Activated naive CD8-positive, alpha-beta T cell (primary cell): Measurements from ENCODE around the gene NANOS2.
A peak's percentile ranks its signal among the peaks of the same experiment; 100 is the strongest.

Source experiments
- H3K27ac Mint-ChIP-seq: one replicate; pipeline ENCODE4 v1.8.0; 2021; ENCODE audit warnings: mixed read lengths
- H3K27me3 Mint-ChIP-seq: one replicate; pipeline ENCODE4 v1.8.0; 2021; ENCODE audit warnings: mixed read lengths
- H3K36me3 Mint-ChIP-seq: one replicate; pipeline ENCODE4 v1.8.0; 2021; ENCODE audit warnings: mixed read lengths
- H3K4me1 Mint-ChIP-seq: one replicate; pipeline ENCODE4 v1.8.0; 2021; ENCODE audit warnings: low read depth, mixed read lengths
- H3K4me3 Mint-ChIP-seq: one replicate; pipeline ENCODE4 v1.8.0; 2021; ENCODE audit warnings: mild to moderate bottlenecking, mixed read lengths
- H3K9me3 Mint-ChIP-seq: one replicate; pipeline ENCODE4 v1.8.0; 2021; ENCODE audit warnings: low read depth, mixed read lengths

NANOS2 gene

DNA sequence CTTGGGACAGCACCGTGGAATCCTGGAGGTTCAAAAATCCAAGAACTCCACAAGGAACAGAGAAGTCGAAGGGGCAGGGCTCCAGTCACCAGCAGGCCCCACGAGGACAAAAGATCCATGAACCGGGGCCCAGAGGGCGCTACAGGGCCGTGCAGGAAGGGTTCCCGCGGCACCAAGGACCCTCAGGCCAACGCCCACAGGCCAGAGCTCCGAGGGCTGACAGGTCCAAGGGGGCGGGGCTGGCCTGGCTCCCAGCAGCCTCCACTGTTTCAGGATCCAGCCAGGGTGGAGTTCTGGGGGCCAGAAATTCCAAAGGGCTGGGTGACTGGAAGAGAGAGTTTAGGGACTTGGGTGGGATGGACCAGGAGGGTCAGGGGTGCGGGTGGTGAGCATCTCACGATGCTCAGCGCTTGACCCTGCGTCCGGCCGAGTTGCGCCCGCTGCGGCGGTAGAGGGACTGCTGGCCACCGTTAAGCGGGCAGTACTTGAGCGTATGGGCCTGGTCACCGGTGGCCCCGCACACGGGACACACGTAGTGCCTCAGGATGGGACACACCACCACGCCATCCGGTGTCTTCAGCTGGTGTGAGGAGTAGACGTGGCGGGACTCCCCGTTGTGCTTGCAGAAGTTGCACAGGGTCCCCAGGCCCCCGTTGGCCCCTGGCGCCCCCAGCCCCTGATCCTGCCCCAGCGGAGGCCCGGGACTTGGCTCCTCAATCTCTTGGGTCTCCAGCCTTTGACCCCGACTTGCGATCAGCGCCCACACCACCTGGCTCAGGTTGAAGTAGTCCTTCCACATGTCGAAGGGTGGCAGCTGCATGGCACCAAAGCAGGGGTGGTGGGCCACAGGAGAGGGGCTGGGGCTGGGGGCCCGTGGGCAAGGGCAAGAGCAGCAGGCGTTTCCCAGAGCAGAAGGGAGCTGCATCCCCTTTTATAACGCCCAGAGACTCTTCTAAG lies at the start of gene NANOS2:
Gene NANOS2, minus strand, starts transcription at position 905 of the 957 bp plus-strand sequence. Its CDS starts 85 bp downstream, at position 820.
- no peak within 1 kb of the TSS for H3K4me3 Mint-ChIP-seq
- H3K36me3 Mint-ChIP-seq = no peaks in the 10 kb centered on the region
- no peaks in the 10 kb centered on the region for H3K9me3 Mint-ChIP-seq
- no peak within 1 kb of the TSS for H3K27ac Mint-ChIP-seq
- H3K4me1 Mint-ChIP-seq = no peaks in the 10 kb centered on the region
- peaks cover 7% of the 10 kb centered on the region for H3K27me3 Mint-ChIP-seq

GRCh38 chr19:45962021-45962420 lies 47.4 kb upstream of the NANOS2 start:
- no peaks in the 10 kb centered on the region for H3K36me3 Mint-ChIP-seq
- no peak overlapping the region for H3K4me3 Mint-ChIP-seq
- H3K9me3 Mint-ChIP-seq = no peaks in the 10 kb centered on the region
- peaks cover 34% of the 10 kb centered on the region for H3K27me3 Mint-ChIP-seq
- no peaks in the 10 kb centered on the region for H3K4me1 Mint-ChIP-seq
- no peak overlapping the region for H3K27ac Mint-ChIP-seq

DNA sequence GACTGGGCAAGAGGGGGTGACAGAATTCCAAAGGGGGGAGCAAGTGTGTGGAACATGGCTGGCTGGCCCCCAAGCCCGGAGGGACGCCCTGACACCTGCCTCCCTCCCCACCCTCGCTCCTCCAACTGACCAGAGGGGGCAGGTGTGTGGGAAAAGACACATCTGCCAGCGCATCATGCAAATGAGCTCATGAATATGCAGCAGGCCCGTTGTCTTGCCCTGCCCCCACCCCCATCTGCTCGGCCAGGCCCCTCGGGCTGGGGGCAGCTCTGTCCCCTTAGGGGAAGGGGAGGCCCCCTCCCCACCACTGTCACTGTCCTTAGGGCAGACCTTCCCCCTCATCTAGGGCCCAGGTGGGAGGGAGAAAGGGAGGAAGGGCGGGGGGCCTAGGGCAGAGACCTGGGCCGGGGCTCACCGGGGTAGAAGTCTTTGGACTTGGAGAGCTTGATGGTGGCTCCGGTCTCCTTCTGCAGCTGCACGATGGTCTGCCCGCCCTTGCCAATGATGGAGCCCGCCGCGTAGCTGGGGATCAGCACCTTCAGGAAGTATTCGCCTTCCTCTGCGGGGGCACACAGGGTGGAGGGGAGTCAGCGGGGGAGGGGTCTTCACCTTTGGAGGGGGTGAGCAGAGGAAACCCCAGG lies 46.1 kb upstream of the NANOS2 start:
- Mint-ChIP-seq H3K36me3 (no peaks in the 10 kb centered on the region), H3K27me3 (peaks cover 36% of the 10 kb centered on the region), H3K27ac (no peak overlapping the region), H3K4me1 (no peaks in the 10 kb centered on the region), H3K9me3 (no peaks in the 10 kb centered on the region), H3K4me3 (no peak overlapping the region)

GRCh38 chr19:45959517-45960025 lies 45.0 kb upstream of the NANOS2 start:
- H3K4me3 Mint-ChIP-seq = no peak overlapping the region
- peaks cover 41% of the 10 kb centered on the region for H3K27me3 Mint-ChIP-seq
- no peaks in the 10 kb centered on the region for H3K36me3 Mint-ChIP-seq
- H3K4me1 Mint-ChIP-seq = peaks cover 2% of the 10 kb centered on the region
- no peaks in the 10 kb centered on the region for H3K9me3 Mint-ChIP-seq
- H3K27ac Mint-ChIP-seq = no peak overlapping the region

- Mint-ChIP-seq H3K27me3 (peaks cover 40% of the 10 kb centered on the region), H3K27ac (no peak overlapping the region), H3K4me1 (peaks cover 2% of the 10 kb centered on the region), H3K36me3 (no peaks in the 10 kb centered on the region), H3K4me3 (no peak overlapping the region), H3K9me3 (no peaks in the 10 kb centered on the region)
Measured at GRCh38 chr19:45958769-45959516, 44.4 kb upstream of the NANOS2 start.

DNA sequence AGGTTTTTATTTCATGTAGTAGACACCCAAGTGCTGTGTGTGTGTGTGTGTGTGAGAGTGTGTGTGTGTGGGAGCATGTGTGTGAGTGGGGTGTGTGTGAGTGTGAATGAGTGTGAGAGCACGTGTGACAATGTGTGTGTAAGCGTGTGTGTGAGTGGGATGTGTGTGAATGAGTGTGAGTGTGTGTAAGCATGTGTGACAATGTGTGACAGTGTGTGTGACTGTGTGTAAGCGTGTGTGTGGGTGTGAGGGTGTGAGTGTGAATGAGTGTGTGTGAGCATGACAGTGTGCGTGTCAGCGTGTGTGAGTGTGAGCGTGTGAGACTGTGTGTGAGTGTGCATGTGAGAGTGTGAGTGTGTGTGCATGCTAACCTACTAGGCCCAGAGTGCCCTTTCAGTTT lies 43.7 kb upstream of the NANOS2 start:
- Mint-ChIP-seq H3K27me3 (peaks cover 38% of the 10 kb centered on the region), H3K4me3 (no peak overlapping the region), H3K9me3 (no peaks in the 10 kb centered on the region), H3K36me3 (no peaks in the 10 kb centered on the region), H3K27ac (no peak overlapping the region), H3K4me1 (peaks cover 3% of the 10 kb centered on the region)

DNA sequence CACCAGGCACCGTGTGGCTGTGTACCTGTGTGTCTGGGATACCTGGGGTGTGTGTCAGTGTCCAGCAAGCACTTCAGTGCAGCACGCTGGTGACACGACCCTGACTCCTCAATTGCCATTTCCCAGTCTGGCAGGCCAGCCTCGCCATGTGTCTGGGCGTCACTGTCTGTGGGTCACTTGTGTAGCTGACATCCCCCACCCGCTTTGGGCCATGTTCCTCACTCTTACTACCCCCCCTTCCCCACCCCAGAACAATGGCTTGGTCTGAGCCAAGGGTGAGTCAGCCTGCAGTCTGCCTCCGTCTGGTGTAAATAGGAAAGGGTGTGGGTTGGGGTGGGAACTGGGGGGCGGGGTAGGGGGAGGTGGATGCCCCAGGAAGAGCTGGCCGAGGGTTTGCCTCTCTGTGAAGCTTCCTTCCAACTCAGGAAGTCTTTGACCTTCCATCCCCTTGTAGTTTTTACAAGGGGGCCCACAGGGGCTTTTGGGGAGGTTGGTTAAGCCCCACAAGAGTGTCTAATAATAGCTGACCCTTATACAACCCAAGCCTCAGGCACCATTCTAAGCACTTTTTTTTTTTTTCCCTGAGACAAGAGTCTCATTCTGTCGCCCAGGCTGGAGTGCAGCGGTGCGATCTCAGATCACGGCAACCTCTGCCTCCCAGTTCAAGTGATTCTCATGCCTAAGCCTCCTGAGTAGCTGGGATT lies 41.5 kb upstream of the NANOS2 start:
- H3K9me3 Mint-ChIP-seq = peaks cover 3% of the 10 kb centered on the region
- peaks cover 9% of the 10 kb centered on the region for H3K4me1 Mint-ChIP-seq

DNA sequence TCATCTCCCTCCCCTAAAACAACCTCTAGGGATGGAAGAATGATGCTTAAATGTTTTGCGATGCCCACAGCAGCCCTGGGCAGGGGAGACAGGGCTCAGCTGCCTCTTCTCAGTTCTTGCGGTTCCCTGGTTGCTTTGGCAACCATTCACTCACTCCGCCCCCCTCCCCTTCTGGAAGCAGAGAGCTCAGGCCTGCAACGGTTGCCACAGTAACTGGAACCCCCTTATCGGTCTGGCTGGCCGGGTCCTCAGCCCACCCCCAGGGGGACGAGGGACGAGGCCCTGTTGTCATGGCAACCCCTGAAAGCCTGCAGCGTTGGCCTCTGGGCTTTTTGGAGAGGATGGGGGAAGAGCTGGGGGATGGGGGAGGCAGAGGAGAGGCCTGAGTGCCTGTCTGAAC lies 39.6 kb upstream of the NANOS2 start:
- Mint-ChIP-seq H3K27ac (no peak overlapping the region), H3K9me3 (peaks cover 3% of the 10 kb centered on the region)

More for the DNA sequence above, 41.5 kb upstream of the NANOS2 start:
- no peak overlapping the region for H3K27ac Mint-ChIP-seq
- no peaks in the 10 kb centered on the region for H3K36me3 Mint-ChIP-seq
- no peak overlapping the region for H3K4me3 Mint-ChIP-seq
- H3K27me3 Mint-ChIP-seq = peaks cover 34% of the 10 kb centered on the region

DNA sequence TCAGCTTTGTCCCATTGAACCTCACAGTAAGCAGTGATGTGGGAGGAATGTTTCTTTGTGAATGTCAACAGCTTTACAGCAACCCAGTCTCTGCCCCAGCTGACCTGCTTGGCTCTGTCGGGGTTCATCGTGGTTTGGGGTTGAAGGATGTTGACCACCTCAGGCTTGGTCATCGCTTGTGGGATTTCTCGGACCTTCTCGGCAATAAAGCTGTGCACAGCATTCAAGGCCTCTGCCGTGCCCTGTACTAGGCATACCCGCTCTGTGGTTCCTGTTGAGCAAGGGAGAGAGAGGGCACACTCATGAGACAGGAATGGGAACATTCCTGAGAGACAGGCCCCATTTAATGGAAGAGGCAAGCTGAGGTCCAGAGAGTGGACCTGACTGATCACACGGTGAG lies 39.1 kb upstream of the NANOS2 start:
- H3K4me3 Mint-ChIP-seq = peak overlapping the region; percentile 78
- H3K4me1 Mint-ChIP-seq = peaks cover 9% of the 10 kb centered on the region
- H3K9me3 Mint-ChIP-seq = peaks cover 3% of the 10 kb centered on the region
- H3K27ac Mint-ChIP-seq = no peak overlapping the region
- H3K36me3 Mint-ChIP-seq = no peaks in the 10 kb centered on the region
- H3K27me3 Mint-ChIP-seq = peaks cover 27% of the 10 kb centered on the region

More for the DNA sequence above, 39.6 kb upstream of the NANOS2 start:
- Mint-ChIP-seq H3K36me3 (no peaks in the 10 kb centered on the region), H3K4me3 (no peak overlapping the region), H3K27me3 (peaks cover 30% of the 10 kb centered on the region), H3K4me1 (peaks cover 9% of the 10 kb centered on the region)

DNA sequence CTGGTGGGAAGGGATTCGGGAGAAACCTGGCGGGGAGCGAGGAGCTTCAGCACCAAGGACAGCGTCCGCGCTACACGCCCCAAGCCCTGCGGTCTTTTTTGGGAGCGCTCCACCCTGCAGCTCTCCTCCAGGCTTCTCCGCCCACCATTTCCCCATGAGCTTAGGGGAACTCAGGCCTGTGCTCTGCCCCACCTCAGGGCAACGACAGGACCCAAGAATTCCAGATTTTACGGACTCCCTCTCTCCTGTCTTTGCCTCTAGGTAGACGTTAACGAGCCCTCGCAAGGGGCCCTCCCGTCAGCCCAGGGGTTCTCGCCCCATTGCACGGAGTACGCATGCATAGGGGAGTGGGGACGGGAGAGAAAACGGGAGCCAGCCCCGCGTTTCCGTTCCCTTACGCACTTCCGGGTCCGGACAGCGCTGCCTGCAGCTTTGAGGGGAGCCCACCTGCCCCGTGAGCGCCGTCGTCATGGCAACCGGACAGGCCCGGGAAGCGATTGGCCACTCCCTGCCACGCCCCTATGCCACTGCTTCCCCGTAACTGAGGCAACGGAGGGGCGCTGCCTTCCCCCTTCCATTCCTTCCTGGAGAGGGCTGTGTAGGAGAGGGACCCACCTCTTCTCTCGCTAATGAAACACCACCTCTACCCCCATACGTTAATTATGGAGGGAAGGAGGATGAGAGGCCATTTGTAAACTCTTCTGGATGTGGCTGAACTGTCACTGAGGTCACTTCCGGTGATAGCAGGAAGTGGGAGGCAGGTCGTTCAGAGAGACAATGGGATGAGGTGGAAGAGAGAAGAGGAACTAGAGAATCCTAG lies 38.3 kb upstream of the NANOS2 start:
- H3K4me1 Mint-ChIP-seq = peaks cover 9% of the 10 kb centered on the region
- H3K36me3 Mint-ChIP-seq = no peaks in the 10 kb centered on the region
- peaks cover 22% of the 10 kb centered on the region for H3K27me3 Mint-ChIP-seq
- peak overlapping the region; percentile 78 for H3K4me3 Mint-ChIP-seq
- peaks cover 3% of the 10 kb centered on the region for H3K9me3 Mint-ChIP-seq
- no peak overlapping the region for H3K27ac Mint-ChIP-seq

GRCh38 chr19:45952341-45952685 lies 37.7 kb upstream of the NANOS2 start:
- Mint-ChIP-seq H3K4me1 (peaks cover 9% of the 10 kb centered on the region), H3K27me3 (peaks cover 22% of the 10 kb centered on the region), H3K27ac (no peak overlapping the region), H3K36me3 (no peaks in the 10 kb centered on the region), H3K4me3 (peak overlapping the region; percentile 40), H3K9me3 (peaks cover 3% of the 10 kb centered on the region)

- Mint-ChIP-seq H3K4me3 (no peak overlapping the region), H3K9me3 (peaks cover 3% of the 10 kb centered on the region), H3K27ac (no peak overlapping the region), H3K27me3 (peaks cover 19% of the 10 kb centered on the region), H3K36me3 (no peaks in the 10 kb centered on the region), H3K4me1 (peaks cover 2% of the 10 kb centered on the region)
Measured at GRCh38 chr19:45947926-45948325, 33.3 kb upstream of the NANOS2 start.

GRCh38 chr19:45940515-45940805 lies 25.9 kb upstream of the NANOS2 start:
- H3K36me3 Mint-ChIP-seq = no peaks in the 10 kb centered on the region
- H3K4me1 Mint-ChIP-seq = no peaks in the 10 kb centered on the region
- H3K4me3 Mint-ChIP-seq = no peak overlapping the region
- peaks cover 10% of the 10 kb centered on the region for H3K27me3 Mint-ChIP-seq
- H3K9me3 Mint-ChIP-seq = no peaks in the 10 kb centered on the region
- H3K27ac Mint-ChIP-seq = no peak overlapping the region
